ENCODE results near the gene ITPRIP. TPM values are rescaled to one million over a fixed set of nuclear protein-coding genes. Genes with fewer than 3 reads are reported as not detected.

Gene ITPRIP
- total RNA-seq, 4 donors from 2014 or later, result 18.1 to 31.5 (median 22.8) TPM

DNA sequence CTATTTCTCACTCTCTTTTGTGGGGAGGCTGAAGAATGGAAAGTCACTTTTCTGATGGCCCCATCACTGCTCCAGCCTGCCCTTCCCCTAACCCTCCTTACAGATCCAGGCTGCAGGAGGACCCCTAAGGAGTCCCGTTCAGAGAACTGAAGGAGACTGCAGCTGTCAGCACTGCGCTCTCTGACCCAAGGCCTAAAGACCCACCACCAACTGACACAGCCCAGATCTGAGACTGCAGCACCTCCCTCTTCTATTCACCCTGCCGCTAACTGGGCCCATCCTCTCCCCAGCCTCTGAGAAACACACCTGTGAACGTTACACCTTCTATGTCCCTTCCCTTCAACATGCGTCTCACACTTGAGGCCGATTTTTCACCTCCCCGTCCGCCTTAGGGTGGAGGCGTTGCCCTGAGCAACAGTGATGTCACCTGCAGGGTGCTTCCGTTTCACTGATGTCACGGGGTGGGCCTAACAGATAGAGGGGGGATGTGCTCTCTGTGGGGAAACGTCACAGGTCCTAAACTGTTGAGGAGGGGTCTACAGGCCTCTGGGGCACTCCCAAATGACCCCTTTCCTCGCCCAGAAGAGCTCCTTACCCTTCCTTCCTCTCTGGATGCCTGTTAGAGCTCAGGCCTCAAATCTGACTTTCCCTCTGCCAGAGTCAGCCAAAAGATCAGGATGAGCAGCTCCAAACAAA is 5.1 kb downstream of the ITPRIP start:
- no peak for ATAC-seq
- H3K4me1 ChIP-seq, result peaks cover 31 to 90% (median 76%) of the 10 kb centered on the region in 3 donors
- WGBS, 2 donors (ENCODE audit: low coverage in 1 of 2), result 83 to 100% methylated on average over 1 to 8 of the region's 13 CpGs
- H3K9me3 ChIP-seq, result no peaks in the 10 kb centered on the region
- H3K27ac ChIP-seq, result peak overlapping the region in 3 of 4 donors; percentile 98 to 100 (median 99)
- peaks cover 0 to 8% of the 10 kb centered on the region in 2 donors for H3K36me3 ChIP-seq
- no peak overlapping the region for H3K4me3 ChIP-seq
- H3K27me3 ChIP-seq, result no peaks in the 10 kb centered on the region
- no peak for TF ChIP-seq POLR2A (IDR thresholded peaks at IDR 0.05)
- no peak for TF ChIP-seq EP300 (IDR thresholded peaks at IDR 0.05)
- TF ChIP-seq, protein P1, sequence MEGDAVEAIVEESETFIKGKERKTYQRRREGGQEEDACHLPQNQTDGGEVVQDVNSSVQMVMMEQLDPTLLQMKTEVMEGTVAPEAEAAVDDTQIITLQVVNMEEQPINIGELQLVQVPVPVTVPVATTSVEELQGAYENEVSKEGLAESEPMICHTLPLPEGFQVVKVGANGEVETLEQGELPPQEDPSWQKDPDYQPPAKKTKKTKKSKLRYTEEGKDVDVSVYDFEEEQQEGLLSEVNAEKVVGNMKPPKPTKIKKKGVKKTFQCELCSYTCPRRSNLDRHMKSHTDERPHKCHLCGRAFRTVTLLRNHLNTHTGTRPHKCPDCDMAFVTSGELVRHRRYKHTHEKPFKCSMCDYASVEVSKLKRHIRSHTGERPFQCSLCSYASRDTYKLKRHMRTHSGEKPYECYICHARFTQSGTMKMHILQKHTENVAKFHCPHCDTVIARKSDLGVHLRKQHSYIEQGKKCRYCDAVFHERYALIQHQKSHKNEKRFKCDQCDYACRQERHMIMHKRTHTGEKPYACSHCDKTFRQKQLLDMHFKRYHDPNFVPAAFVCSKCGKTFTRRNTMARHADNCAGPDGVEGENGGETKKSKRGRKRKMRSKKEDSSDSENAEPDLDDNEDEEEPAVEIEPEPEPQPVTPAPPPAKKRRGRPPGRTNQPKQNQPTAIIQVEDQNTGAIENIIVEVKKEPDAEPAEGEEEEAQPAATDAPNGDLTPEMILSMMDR (IDR thresholded peaks at IDR 0.05), result no peak
- TF ChIP-seq POLR2AphosphoS5 (IDR thresholded peaks at IDR 0.05), result no peak

DNA sequence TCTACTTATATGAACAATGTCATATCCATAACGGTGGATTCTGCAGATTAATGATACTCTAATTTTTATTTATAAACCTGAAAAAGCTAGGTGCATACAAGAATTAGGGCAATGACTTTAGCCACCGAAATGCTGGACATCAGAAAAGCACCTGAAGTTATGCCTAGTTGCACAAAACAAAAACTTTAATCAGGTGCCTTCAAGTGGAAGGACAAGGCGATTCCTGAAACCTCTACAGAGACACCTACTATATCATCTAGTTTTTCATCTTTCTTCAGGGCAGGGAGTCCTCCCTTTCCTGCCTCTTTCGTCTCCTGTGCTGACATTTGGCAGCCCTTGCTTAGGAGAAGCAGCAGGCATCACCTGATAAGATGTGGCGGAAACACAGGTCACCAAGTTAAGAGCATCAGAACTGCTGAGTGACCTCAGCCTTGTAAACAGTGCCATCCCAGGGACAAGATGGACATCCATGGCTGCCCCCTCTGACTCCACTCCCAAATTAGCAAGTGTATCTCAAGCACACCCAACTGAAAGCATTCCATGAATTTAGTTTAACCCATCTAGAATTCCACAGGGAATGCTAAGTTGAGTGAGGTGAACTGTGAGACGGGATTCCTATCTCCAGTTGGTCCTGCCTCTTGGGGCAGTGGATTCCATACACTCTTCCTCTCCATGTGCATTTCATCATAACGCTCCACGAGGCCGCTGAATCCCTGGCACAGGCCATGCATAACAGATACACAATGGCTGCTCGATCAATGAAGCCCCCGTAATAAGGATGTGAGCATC is 5.8 kb downstream of the ITPRIP start:
- TF ChIP-seq EP300 (IDR thresholded peaks at IDR 0.05) (no peak), POLR2A (IDR thresholded peaks at IDR 0.05) (no peak), POLR2AphosphoS5 (IDR thresholded peaks at IDR 0.05) (no peak)
- TF ChIP-seq, protein P1 (IDR thresholded peaks at IDR 0.05), result no peak
- Histone ChIP-seq H3K27me3 (no peaks in the 10 kb centered on the region), H3K4me3 (no peak overlapping the region), H3K27ac (peak overlapping the region; percentile 95 to 100 (median 98)), H3K4me1 (peaks cover 36 to 98% (median 84%) of the 10 kb centered on the region in 3 donors), H3K9me3 (no peaks in the 10 kb centered on the region), H3K36me3 (peaks cover 0 to 8% of the 10 kb centered on the region in 2 donors)
- ATAC-seq, result no peak
- WGBS, 2 donors (ENCODE audit: low coverage in 1 of 2), result 64 to 71% methylated on average over 10 to 11 of the region's 11 CpGs

DNA sequence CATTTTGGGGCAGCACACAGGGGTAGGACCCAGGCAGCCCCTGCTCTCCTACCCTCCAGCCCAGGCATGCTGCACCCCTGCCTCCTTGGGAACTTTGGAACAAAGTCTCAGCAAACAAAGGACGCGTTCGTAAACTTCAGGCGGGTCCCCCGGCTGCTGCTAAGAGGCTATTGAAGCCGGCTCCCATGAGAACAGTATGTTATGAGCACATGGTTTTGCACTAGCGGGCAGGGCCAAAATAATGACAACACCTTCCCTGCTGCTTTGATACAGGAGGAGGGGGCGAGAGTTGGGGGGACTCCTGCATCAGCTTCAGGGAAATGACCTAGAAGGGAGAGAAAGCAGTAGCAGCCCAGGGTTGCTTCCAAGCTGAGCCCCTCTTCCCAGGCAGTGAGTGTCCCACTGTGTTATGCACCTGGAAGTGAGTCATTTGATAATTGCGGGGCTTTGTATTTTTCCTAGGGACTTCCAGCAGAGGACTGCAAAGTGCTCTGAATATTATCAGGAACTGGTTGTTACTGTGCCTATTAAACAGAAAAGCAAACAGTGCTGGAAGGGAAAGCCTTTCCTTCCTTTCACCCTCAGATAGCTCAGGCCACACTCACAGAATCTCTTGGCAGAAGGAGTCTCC is 6.9 kb downstream of the ITPRIP start:
- Histone ChIP-seq H3K36me3 (peaks cover 0 to 8% of the 10 kb centered on the region in 2 donors), H3K4me3 (peak overlapping the region in 1 of 2 donors; percentile 17), H3K9me3 (no peaks in the 10 kb centered on the region), H3K27me3 (no peaks in the 10 kb centered on the region), H3K27ac (peak overlapping the region; percentile 95 to 100 (median 98)), H3K4me1 (peaks cover 36 to 100% (median 95%) of the 10 kb centered on the region in 3 donors)
- ATAC-seq, result peak; percentile 4
- peak; percentile 74 for TF ChIP-seq POLR2AphosphoS5 (IDR thresholded peaks at IDR 0.05)
- no peak for TF ChIP-seq POLR2A (IDR thresholded peaks at IDR 0.05)
- WGBS, 2 donors (ENCODE audit: low coverage in 1 of 2), result 20 to 36% methylated on average over 1 to 6 of the region's 9 CpGs

DNA sequence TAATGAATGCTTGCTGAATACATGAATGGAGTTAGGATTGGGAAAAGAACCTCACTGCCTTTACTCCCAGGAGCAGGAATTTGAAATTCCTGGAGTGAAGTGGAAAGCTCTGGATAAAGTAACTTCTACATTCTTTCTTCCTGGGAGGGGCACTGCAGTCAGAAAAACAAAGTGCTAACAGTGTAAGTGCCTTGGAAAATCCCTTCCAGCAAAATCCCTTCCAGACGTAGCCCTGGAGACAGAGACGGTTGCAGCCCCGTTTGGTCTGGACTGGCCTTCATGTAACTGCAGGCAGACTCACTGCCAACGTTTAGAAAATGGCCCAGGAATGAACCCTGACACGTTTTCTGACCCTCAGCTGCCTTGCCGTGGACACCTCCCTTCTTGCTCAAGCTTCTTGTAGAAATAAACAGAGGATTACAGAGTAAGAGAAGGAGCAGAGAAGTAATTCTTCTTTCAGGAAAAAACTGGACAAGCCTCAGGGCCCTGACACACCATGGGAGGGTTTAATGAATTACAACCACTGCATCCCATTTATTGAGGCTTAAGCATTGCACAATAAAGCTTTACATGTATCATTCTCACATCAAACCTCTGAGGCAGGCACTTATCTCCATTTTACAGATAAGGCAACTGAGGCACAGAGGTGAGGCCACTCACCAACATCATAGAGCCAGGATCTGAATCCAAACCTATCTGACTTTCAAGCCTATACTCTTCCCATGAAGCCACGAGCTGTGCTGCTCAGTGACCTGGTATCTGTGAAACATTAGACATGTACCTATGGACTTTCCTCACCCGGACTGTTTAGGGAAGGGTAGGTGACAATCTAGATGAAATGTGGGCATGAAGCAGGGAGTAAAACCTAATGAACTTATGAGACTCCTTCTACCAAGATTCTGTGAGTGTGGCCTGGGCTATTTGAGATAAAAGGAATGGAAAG is 7.8 kb downstream of the ITPRIP start:
- TF ChIP-seq, protein P1 (IDR thresholded peaks at IDR 0.05), result peak in 1 of 4 experiments; percentile 2
- TF ChIP-seq POLR2A (IDR thresholded peaks at IDR 0.05), result peak in 1 of 2 donors; percentile 22
- TF ChIP-seq EP300 (IDR thresholded peaks at IDR 0.05), result no peak
- peak; percentile 97 for TF ChIP-seq POLR2AphosphoS5 (IDR thresholded peaks at IDR 0.05)
- no peaks in the 10 kb centered on the region for H3K9me3 ChIP-seq
- no peaks in the 10 kb centered on the region for H3K27me3 ChIP-seq
- peaks cover 37 to 100% (median 98%) of the 10 kb centered on the region in 3 donors for H3K4me1 ChIP-seq
- peak; percentile 83 for ATAC-seq
- peaks cover 0 to 8% of the 10 kb centered on the region in 2 donors for H3K36me3 ChIP-seq
- H3K4me3 ChIP-seq, result peak overlapping the region in 1 of 2 donors; percentile 17
- H3K27ac ChIP-seq, result peak overlapping the region; percentile 95 to 100 (median 98)
- 0% methylated on average over 2 to 6 of the region's 8 CpGs for WGBS, 2 donors (ENCODE audit: low coverage in 1 of 2)

Data from gastroesophageal sphincter (tissue), 4 donors.